ENCODE data around the gene ASCL4. TPM values are rescaled to one million over a fixed set of nuclear protein-coding genes. Genes with fewer than 3 reads are reported as not detected.

The ASCL4 gene
- total RNA-seq, 4 donors from 2014 or later, result not detected

- Histone ChIP-seq H3K27ac (no peak overlapping the region), H3K9me3 (no peaks in the 10 kb centered on the region), H3K4me1 (no peaks in the 10 kb centered on the region), H3K27me3 (peaks cover 33% of the 10 kb centered on the region), H3K36me3 (no peaks in the 10 kb centered on the region), H3K4me3 (no peak overlapping the region)
- WGBS, 2 donors (ENCODE audit: low coverage in 1 of 2), result 54 to 91% methylated on average over 1 of the region's 1 CpG
- ATAC-seq, result no peak
- TF ChIP-seq POLR2A (IDR thresholded peaks at IDR 0.05) (no peak), EP300 (IDR thresholded peaks at IDR 0.05) (no peak), POLR2AphosphoS5 (IDR thresholded peaks at IDR 0.05) (no peak), CTCF (IDR thresholded peaks at IDR 0.05) (no peak)
These were observed 17.1 kb downstream of the ASCL4 start for GRCh38 chr12:107791465-107792089.

- Histone ChIP-seq H3K36me3 (no peaks in the 10 kb centered on the region), H3K4me3 (no peak overlapping the region), H3K4me1 (no peaks in the 10 kb centered on the region), H3K27ac (no peak overlapping the region), H3K27me3 (peaks cover 33% of the 10 kb centered on the region), H3K9me3 (no peaks in the 10 kb centered on the region)
- TF ChIP-seq EP300 (IDR thresholded peaks at IDR 0.05) (no peak), POLR2A (IDR thresholded peaks at IDR 0.05) (no peak), POLR2AphosphoS5 (IDR thresholded peaks at IDR 0.05) (no peak), CTCF (IDR thresholded peaks at IDR 0.05) (no peak)
- no peak for ATAC-seq
- WGBS, 2 donors (ENCODE audit: low coverage in 1 of 2), result 58 to 59% methylated on average over 3 of the region's 3 CpGs
These were observed 19.9 kb downstream of the ASCL4 start for GRCh38 chr12:107794451-107794850.

- ATAC-seq, result no peak
- TF ChIP-seq EP300 (IDR thresholded peaks at IDR 0.05) (no peak), POLR2A (IDR thresholded peaks at IDR 0.05) (no peak), CTCF (IDR thresholded peaks at IDR 0.05) (no peak), POLR2AphosphoS5 (IDR thresholded peaks at IDR 0.05) (no peak)
These were observed 24.1 kb downstream of the ASCL4 start for GRCh38 chr12:107798580-107798979.

GRCh38 chr12:107801150-107801549 is 26.6 kb downstream of the ASCL4 start:
- Histone ChIP-seq H3K36me3 (no peaks in the 10 kb centered on the region), H3K27ac (no peak overlapping the region), H3K9me3 (no peaks in the 10 kb centered on the region), H3K4me1 (no peaks in the 10 kb centered on the region), H3K27me3 (peaks cover 7% of the 10 kb centered on the region), H3K4me3 (no peak overlapping the region)
- TF ChIP-seq POLR2A (IDR thresholded peaks at IDR 0.05) (no peak), EP300 (IDR thresholded peaks at IDR 0.05) (no peak), CTCF (IDR thresholded peaks at IDR 0.05) (no peak), POLR2AphosphoS5 (IDR thresholded peaks at IDR 0.05) (no peak)
- no peak for ATAC-seq

More at GRCh38 chr12:107798580-107798979, 24.1 kb downstream of the ASCL4 start:
- H3K9me3 ChIP-seq, result no peaks in the 10 kb centered on the region
- H3K4me1 ChIP-seq, result no peaks in the 10 kb centered on the region
- no peaks in the 10 kb centered on the region for H3K36me3 ChIP-seq
- WGBS, 2 donors (ENCODE audit: low coverage in 1 of 2), result 43 to 76% methylated on average over 2 to 3 of the region's 3 CpGs
- peaks cover 24% of the 10 kb centered on the region for H3K27me3 ChIP-seq
- no peak overlapping the region for H3K4me3 ChIP-seq
- no peak overlapping the region for H3K27ac ChIP-seq

GRCh38 chr12:107803092-107803491 is 28.6 kb downstream of the ASCL4 start:
- Histone ChIP-seq H3K27ac (no peak overlapping the region), H3K4me1 (no peaks in the 10 kb centered on the region), H3K4me3 (no peak overlapping the region), H3K27me3 (peaks cover 23% of the 10 kb centered on the region), H3K36me3 (no peaks in the 10 kb centered on the region), H3K9me3 (no peaks in the 10 kb centered on the region)
- 26 to 38% methylated on average over 3 of the region's 3 CpGs for WGBS, 2 donors (ENCODE audit: low coverage in 1 of 2)
- TF ChIP-seq CTCF (IDR thresholded peaks at IDR 0.05) (no peak), POLR2AphosphoS5 (IDR thresholded peaks at IDR 0.05) (no peak), POLR2A (IDR thresholded peaks at IDR 0.05) (no peak), EP300 (IDR thresholded peaks at IDR 0.05) (no peak)
- no peak for ATAC-seq
